GM18858 (cell line): ENCODE data around the gene HDGFL3.
"Not testable (repeated sequence)": the region's sequence is repeated elsewhere in the genome, so short reads cannot be mapped to it uniquely, and the experiment has no call there.

ENCODE experiments used
- ATAC-seq: cut with Tn5 transposase; IDR thresholded peaks from one replicate; pipeline ENCODE4 v1.9.1; 2021; ENCODE audit not compliant: unreplicated experiment

Gene HDGFL3

DNA sequence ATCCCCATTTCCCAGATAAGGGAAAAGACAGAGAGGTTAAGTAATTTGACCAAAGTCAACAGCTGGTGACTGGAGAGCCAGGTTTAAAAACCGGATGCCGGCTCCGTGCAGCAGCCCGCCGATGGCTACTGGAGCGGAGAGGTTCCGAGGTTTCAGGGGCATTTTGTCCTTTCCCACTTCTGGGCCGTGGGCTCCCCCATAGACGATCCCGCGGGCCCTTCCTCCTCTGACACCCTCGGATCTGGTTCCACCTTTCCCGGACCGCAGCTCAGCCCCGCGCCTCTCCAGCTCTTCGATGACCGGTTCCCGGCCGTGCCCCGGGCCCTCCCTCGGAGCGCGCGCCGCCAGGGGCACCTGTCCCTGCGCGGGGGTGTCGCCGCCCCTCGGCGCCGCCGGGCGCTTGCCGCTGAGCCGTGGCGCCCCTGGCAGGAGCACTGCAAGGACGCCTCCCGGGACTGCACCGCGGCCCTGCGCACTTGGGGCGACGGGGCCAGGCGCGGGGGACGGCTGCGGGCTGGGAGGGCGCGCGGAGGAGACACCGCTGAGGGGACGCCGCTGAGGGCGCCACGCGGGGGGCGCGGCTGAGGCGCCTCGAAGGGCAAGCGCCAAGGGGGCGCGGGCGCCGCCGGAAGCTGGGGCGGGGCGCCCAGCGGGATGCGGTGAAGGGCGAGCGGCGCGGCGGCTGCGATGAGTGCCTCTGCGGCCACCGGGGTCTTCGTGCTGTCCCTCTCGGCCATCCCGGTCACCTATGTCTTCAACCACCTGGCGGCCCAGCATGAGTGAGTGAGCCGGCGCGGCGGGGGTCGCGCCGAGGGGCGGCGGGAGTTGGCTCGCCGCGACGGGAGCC, 100.4 kb downstream of the HDGFL3 start, which contains the start of gene TM6SF1:
TM6SF1 (plus strand) TSS at position 652 of the 847 bp plus-strand sequence; CDS start at position 688, 36 bp downstream.
- no peak for ATAC-seq

DNA sequence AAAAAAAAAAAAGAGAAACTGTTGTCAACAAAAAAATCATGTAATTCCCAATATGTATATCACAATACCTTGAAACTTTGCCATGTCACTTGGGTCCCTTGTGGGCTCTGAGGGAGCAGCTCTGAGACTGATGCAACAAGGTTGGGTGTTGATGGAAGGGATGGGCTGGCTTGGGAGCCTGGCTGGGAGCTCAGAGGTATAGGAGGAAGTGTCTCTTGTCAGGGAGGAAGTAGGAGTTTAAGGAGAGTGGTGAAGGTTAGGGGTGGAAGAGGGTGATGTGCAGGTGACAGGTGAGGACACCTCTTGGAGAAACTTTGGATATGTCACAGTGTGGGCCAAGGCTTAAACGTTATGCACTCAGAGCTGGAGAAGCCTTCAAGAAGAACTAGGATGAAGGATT, 102.2 kb downstream of the HDGFL3 start:
- ATAC-seq: no peak

DNA sequence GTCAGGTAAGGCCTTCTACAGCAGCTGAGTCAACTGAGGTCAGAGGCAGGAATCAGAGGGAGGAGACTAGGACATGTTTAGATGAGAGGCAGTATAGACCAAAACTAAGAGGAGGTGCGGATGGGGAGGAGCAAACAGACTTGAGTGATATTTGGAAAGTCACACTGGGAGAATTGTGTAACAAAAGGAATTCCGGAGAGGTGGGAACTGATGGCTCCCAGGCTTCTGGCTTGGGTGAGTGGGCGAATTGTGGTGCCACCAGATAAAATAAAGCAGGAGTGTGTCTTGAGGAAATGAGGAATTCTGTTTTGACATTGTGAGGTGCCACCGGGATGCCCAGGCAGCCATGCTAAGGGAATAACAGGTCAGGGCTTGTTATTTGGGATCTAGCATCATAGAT, 103.5 kb downstream of the HDGFL3 start:
- ATAC-seq: no peak

DNA sequence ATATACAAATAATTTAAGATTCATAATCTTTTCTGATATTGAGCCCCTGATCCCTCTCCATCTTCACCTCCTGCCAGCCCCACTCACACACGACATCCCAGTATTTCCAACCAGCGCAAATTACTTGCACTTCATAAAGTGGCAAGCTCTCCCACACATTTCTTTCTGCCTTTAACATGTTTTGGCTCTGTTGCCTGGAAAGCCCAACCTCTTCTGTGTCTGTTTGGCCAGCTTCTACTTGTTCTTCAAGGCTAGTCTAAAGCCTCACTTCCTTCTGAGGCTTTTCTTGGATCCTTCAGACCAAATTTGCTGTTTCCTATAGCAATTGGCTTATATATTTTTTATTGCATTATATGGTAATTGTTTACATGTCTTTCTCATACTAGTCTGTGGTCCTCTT, 105.3 kb downstream of the HDGFL3 start:
- no peak for ATAC-seq

DNA sequence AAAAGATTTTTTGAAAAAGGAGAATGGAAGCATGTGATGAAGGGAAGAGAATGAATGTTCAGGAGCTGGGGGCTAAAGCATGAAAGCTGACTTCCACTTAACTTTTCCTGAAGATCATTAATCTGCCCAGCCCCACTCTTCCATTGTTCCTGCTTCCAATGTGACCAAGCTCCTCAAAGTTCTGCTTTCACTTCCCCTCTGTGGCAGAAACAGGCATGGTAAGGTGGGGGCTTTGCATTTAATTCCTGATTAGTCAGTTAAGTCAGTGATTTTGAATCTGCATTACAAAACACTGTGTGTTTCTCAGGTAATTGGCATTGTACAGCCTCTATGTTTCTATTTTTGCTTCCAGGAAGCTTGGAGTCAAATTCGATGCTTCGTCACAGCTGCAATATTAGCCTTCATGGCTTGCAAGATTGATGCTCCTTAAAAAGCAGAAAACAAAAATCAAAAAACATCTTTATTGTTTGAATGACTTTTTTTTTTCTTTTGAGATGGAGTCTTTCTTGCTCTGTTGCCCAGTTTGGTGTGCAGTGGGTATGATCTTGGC, 107.5 kb downstream of the HDGFL3 start:
- ATAC-seq: no peak

DNA sequence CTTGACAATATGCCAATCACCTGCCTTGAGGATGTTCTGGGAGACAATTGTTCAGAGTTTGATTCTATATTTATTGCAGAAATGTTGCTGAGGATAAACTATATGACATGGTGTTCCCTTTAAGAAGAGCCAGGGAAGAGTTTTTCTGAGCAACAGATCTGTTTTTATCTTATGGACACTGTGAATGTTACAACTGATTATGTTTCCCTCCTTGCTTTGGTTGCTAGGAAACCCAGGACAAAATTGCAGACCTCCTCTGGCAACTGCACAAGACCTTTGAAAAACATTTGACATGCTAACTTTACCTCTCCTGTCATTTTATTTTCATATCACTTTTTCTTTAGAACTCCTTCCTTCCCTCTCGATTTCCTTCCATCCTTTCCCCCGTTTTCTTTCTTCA, 108.3 kb downstream of the HDGFL3 start:
- no peak for ATAC-seq

DNA sequence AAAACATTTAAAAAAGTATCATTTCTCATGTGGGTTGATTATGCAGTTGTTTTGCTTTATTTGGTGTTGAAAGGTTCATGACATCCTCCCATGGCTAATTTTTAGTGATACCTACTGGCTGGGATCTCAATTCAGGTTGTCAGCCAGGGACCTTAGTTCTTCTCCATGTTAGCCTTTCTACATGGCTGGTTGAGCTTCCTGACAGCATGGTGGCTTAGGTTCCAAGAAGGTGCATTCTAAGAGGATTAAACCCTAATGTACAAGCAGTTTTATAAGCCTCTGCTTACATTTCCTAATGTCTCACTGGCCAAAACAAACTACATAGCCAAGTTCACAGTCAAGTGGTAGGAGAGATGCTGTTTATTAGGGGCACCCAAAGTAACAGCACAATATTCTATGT, 109.5 kb downstream of the HDGFL3 start:
- ATAC-seq: no peak

DNA sequence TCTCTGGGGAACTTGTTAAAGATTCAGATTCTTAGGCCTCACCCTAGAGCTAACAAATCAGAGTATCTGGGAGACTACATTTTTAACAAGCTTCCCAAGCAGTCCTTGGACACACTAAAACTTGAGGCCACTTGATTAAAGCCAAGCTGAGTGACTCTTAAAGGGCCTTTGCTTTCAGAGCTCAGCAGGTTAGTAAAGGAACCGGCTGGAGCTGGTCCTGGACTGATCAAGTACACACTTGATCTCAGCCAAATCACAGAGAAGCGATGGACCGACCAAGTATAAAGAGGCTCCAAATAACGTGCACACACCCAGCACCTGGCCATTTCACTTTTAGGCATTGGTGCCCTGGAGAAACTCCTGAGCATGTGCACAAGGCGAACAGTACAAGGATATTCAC, 113.0 kb downstream of the HDGFL3 start:
- no peak for ATAC-seq

DNA sequence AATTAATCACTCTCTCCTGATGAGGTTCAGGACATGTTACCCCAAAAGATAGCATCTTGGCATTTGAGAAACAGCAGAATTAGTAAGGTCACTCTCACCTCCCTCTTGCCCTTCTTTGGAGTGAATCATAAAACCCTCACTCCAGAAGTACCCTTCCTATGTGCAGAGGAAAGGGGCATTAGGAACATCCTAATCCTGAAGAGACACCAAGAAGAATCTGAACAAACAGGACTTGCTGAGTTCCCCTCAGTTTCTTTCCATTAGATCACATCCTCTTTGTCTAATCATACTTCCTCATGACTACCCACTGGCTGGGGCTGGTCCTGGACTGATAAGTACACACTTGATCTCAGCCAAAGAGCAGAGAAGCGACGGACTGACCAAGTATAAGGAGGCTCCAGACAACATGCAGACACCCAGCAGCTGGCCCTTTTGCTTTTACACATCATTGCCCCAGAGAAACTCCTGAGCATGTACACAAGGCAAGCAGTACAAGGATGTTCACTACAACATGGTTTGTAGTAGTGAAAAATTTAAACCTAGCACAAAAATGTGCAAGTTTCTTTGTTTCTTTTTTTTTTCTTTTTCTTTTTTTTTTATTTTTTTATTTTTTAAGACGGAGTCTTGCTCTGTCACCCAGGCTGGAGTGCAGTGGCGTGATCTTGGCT, 115.2 kb downstream of the HDGFL3 start:
- ATAC-seq: peak; percentile 90

DNA sequence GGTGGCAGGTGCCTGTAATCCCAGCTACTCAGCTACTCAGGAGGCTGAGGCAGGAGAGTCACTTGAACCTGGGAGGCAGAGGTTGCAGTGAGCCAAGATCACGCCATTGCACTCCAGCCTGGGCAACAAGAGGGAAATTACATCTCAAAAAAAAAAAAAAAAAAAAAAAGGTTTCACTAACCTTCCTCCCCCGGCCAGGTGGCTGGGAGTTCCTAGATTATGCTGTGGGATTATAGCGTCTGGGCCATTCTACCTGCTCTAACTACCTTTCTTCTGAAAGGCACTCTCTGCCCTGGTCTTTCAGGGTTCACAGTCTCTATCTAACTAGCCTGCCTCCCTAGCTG, 115.7 kb downstream of the HDGFL3 start:
- peak; percentile 9 for ATAC-seq

DNA sequence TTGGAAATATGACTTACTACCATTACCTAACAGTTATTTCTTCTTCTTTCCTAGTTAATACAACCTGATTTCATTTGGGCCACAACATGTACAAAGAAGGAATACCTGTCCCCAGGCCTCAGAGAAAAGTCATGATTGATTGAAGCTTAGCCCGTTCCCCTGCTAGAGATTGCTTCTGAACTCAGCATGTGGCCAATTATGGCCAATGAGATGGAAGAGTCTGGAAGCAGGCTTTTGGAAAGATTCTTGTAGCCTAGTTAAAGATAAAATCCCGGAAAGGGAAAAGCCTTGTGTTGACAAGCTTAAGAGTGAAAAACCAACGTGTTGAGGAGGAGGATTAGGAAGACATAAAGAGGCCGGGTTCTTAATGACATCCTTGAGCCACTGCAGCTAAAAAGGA, 117.2 kb downstream of the HDGFL3 start:
- ATAC-seq: no peak

DNA sequence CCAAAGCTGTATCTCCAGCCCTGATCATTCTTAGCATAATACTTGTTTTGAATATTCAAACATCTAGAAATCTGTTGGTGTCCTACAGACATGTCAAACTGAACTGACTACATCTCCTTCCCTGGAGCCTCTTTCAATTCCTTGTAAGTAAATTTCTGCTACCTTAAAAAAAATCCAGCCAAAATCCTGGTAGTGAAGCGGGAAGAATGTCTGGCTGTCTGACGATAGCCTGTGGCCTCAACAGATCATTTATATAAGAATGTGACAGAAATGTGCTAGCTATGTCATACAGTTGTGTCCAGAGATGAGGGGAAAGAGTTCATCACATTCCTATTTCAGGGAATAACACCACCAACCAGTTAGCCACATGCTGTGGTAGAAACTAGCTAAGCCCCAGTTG, 118.7 kb downstream of the HDGFL3 start:
- no peak for ATAC-seq

DNA sequence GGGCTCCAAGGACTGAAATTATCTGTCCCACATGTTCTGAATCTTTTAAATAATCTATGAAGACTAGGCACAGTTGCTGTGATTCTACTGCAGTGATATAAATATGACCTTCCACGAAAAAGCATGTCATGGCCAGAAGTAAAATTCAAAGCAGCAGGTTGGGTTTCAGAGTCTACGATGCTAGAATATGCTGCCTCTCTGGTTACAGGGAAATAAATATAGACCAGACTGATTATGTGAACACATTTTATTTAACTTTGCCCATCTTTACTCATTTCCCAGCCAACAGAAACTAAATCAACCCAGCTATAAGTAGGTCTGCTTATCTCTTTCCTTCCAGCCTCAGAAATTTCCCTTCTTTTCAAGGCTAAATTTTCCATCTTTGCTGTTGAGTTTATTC, 120.0 kb downstream of the HDGFL3 start:
- no peak for ATAC-seq

DNA sequence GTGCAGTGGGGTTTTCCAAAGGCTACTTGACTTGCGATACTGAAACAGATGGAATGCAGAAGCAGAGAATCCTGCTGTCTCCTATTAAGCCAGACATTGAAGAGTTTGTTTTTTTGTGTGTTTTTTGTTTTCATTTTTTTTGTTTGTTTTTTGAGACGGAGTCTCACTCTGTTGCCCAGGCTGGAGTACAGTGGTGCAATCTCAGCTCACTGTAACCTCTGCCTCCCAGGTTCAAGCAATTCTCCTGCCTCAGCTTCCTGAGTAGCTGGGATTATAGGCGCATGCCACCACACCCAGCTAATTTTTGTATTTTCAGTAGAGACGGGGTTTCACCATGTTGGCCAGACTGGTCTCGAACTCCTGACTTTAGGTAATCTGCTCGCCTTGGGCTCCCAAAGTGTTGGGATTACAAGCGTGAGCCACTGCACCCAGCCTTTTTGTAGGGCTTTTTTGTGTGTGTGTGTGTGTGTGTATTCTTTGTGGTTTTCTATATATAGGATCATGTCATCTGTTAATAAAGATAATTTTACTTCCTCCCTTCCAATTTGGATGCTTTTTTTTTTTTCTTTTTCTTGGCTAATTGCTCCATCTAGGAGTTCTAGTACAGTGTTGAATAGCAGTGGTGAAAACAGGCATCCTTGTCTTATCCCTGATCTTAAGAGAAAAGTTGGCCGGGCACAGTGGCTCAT, 121.6 kb downstream of the HDGFL3 start:
- not testable (repeated sequence) for ATAC-seq

DNA sequence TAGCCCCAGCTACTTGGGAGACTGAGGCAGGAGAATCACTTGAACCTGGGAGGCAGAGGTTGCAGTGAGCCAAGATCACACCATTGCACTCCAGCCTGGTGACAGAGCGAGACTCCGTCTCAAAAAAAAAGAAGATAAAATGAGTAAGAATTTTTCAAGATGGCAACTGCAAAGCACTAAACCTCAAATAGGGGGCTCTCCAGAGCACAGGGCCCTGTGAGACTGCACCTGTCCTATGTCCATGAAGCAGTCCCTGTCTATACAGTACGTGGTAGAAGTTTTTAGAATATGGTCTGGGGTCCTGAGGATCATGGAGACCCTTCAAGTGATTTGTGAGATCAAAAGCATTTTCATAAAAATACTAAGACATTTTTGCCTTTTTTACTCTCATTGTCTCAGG, 122.2 kb downstream of the HDGFL3 start:
- not testable (repeated sequence) for ATAC-seq

DNA sequence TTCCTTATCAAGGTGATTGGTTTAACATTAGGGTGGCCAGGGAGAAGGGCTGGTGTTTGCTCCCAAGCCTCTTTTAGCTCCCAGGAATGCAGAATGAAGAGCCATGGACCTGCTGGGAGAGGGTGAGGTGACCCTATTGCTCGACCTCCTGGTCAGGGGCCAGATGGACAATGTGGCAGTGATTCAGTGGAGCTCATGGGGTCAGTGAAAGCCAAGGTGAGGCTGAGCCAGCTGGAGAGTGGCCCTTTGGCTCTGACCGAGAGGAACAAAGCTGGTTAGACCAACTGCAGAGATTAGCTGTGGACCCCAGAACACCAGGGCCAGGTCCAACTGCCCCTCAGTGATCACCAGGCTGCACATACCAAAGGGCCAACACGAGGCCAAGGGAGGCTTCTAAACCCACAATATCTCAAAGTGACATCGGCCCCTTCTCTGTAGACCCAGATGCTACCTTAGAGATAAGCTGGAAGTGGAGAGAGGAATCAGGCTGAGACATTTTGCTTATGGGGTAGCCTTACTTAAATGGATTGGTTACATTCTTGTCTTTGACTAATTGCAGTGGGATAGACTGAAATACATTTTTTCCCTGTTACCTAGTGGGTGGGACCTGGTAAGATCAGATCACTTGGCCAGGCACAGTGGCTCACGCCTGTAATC, 124.8 kb downstream of the HDGFL3 start:
- no peak for ATAC-seq

DNA sequence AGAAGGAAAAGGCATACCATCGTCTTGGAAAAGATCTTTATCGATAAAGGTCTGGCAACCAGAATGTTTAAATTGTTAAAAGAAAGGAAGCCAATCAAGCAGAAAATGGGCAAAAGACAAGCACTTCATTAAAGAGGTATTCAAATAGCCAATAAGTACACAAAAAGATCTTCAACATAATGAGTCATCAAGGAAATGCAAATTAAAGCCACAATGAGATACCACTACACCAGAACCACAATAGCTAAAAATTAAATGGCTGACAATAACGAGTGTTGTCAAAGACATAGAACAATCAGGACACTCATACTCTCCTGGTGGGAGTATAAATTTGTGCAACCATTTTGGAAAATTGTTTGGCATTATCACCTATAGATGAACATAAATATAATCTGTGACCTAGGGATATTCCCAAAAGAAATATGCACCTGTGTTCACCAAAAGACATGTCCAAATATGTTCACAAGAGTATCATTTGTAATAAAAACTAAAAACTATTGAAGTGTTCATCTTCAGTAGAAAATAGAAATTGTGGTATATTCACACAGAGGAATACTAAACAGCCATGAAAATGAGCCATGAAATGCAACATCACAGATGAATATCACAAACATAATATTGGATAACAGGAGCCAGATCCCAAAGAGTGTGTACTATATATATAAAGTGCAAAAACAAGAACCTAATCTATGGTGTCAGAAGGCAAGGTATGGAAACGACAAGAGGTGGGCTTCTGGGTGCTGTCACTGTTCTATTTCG, 126.2 kb downstream of the HDGFL3 start:
- ATAC-seq: no peak

DNA sequence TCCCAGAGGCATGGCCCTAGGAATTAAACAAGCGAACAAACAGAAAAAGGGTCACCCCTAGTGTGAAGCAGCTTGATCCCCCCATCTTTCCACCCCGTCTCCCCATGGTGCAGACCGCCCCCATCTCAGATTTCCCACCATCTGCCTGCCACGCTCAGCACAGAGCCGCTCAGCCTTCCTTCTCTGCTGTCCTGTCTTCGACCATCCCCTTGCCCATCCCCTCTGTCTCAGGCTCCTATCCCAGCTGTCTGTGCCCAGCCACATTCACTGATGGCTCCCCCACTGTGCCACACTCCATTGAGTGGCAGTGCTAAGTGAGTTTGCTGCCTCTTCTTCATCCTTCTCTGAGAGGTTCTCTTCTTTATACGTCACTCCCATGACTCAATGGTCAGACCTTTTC, 128.9 kb downstream of the HDGFL3 start:
- no peak for ATAC-seq
